Measurements from ENCODE around the gene DNAI1.
"Not testable (repeated sequence)": the region's sequence is repeated elsewhere in the genome, so short reads cannot be mapped to it uniquely, and the experiment has no call there.

DNAI1 gene

GRCh38 chr9:34450644-34451043 lies 8.0 kb upstream of the DNAI1 start:
- no peak for DNase-seq (ENCODE audit: low read depth in 2 of 2)

GRCh38 chr9:34451135-34451534 lies 7.5 kb upstream of the DNAI1 start:
- DNase-seq (ENCODE audit: low read depth in 2 of 2) = no peak

GRCh38 chr9:34451545-34451944 lies 7.1 kb upstream of the DNAI1 start:
- no peak for DNase-seq (ENCODE audit: low read depth in 2 of 2)

GRCh38 chr9:34452568-34452967 lies 6.0 kb upstream of the DNAI1 start:
- no peak for DNase-seq (ENCODE audit: low read depth in 2 of 2)

GRCh38 chr9:34454571-34455065 lies 4.0 kb upstream of the DNAI1 start:
- no peak for DNase-seq (ENCODE audit: low read depth in 2 of 2)

GRCh38 chr9:34456151-34456550 lies 2.5 kb upstream of the DNAI1 start:
- DNase-seq (ENCODE audit: low read depth in 2 of 2) = no peak

GRCh38 chr9:34456746-34457145 lies 1.9 kb upstream of the DNAI1 start:
- DNase-seq (ENCODE audit: low read depth in 2 of 2) = no peak

- DNase-seq (ENCODE audit: low read depth in 2 of 2) = no peak
These were observed 1.2 kb upstream of the DNAI1 start for GRCh38 chr9:34457266-34458012.

GRCh38 chr9:34458959-34459340 lies 345 bp downstream of the DNAI1 start:
- DNase-seq (ENCODE audit: low read depth in 2 of 2) = no peak

- DNase-seq (ENCODE audit: low read depth in 2 of 2) = no peak
These were observed 751 bp downstream of the DNAI1 start for GRCh38 chr9:34459356-34459755.

- no peak for DNase-seq (ENCODE audit: low read depth in 2 of 2)
These were observed 1.3 kb downstream of the DNAI1 start for GRCh38 chr9:34459941-34460340.

- DNase-seq (ENCODE audit: low read depth in 2 of 2) = no peak
These were observed 4.7 kb downstream of the DNAI1 start for GRCh38 chr9:34463098-34463900.

- DNase-seq (ENCODE audit: low read depth in 2 of 2) = no peak
These were observed 5.3 kb downstream of the DNAI1 start for GRCh38 chr9:34463901-34464232.

GRCh38 chr9:34464571-34464970 lies 6.0 kb downstream of the DNAI1 start:
- no peak for DNase-seq (ENCODE audit: low read depth in 2 of 2)

GRCh38 chr9:34465468-34465867 lies 6.9 kb downstream of the DNAI1 start:
- DNase-seq (ENCODE audit: low read depth in 2 of 2) = no peak

- no peak for DNase-seq (ENCODE audit: low read depth in 2 of 2)
These were observed 16.5 kb downstream of the DNAI1 start for GRCh38 chr9:34475097-34475496.

GRCh38 chr9:34477541-34477940 lies 18.9 kb downstream of the DNAI1 start:
- no peak for DNase-seq (ENCODE audit: low read depth in 2 of 2)

GRCh38 chr9:34479431-34479866 lies 20.8 kb downstream of the DNAI1 start:
- DNase-seq (ENCODE audit: low read depth in 2 of 2) = no peak

- not testable (repeated sequence) for DNase-seq (ENCODE audit: low read depth in 2 of 2)
These were observed 23.0 kb downstream of the DNAI1 start for GRCh38 chr9:34481620-34482019.

GRCh38 chr9:34482746-34483145 lies 24.1 kb downstream of the DNAI1 start:
- not testable (repeated sequence) for DNase-seq (ENCODE audit: low read depth in 2 of 2)

- no peak for DNase-seq (ENCODE audit: low read depth in 2 of 2)
These were observed 26.1 kb downstream of the DNAI1 start for GRCh38 chr9:34484678-34485077.

GRCh38 chr9:34485822-34486221 lies 27.2 kb downstream of the DNAI1 start:
- no peak for DNase-seq (ENCODE audit: low read depth in 2 of 2)

GRCh38 chr9:34486572-34486971 lies 28.0 kb downstream of the DNAI1 start:
- DNase-seq (ENCODE audit: low read depth in 2 of 2) = no peak
